ENCODE results near the gene ELOVL6. TPM values are rescaled to one million over a fixed set of nuclear protein-coding genes. Genes with fewer than 3 reads are reported as not detected.

The ELOVL6 gene
- total and polyA plus RNA-seq, 4 donors = 19.5 to 38.8 (median 37.5) TPM

- no peaks in the 10 kb centered on the region for H3K9me3 ChIP-seq (ENCODE audit: control insufficient read depth in 4 of 4, low read length in 3 of 4)
- H3K4me1 ChIP-seq (ENCODE audit: control insufficient read depth in 4 of 4, insufficient read depth in 4 of 4, low read length in 3 of 4) = peaks cover 0 to 9% (median 3%) of the 10 kb centered on the region in 4 donors
- H3K36me3 ChIP-seq (ENCODE audit: control insufficient read depth in 4 of 4, insufficient read depth in 3 of 4, low read depth in 1 of 4, low read length in 3 of 4) = no peaks in the 10 kb centered on the region
- 71% methylated on average over 6 of the region's 6 CpGs for WGBS
- no peak overlapping the region for H3K4me3 ChIP-seq (ENCODE audit: low read depth in 1 of 3, low read length in 3 of 3)
- peak overlapping the region in 1 of 2 donors; percentile 50 for H3K27ac ChIP-seq (ENCODE audit: low read depth in 1 of 2, low read length in 2 of 2)
- no peak for TF ChIP-seq GABPA (IDR thresholded peaks at IDR 0.05 in 1 of 2, conservative IDR thresholded peaks at IDR 0.05 in 1 of 2)
- peak in 1 of 2 donors; percentile 29 for TF ChIP-seq JUND (IDR thresholded peaks at IDR 0.05)
- H3K9ac ChIP-seq (ENCODE audit: low read depth in 1 of 2, low read length in 2 of 2) = no peak overlapping the region
- no peaks in the 10 kb centered on the region for H3K27me3 ChIP-seq (ENCODE audit: control insufficient read depth in 4 of 4, insufficient read depth in 4 of 4, low read length in 3 of 4)
- DNase-seq (ENCODE audit: low spot score) = no peak
These were observed 10.0 kb upstream of the ELOVL6 start for GRCh38 chr4:110208419-110208818.

GRCh38 chr4:110207233-110207632 lies 8.8 kb upstream of the ELOVL6 start:
- TF ChIP-seq RAD21 (IDR thresholded peaks at IDR 0.05) = peak; percentile 15 to 47
- TF ChIP-seq YY1 (IDR thresholded peaks at IDR 0.05) = peak; percentile 70
- no peak for TF ChIP-seq EGR1 (IDR thresholded peaks at IDR 0.05; ENCODE audit: low read depth in 2 of 2)
- TF ChIP-seq NR2F2 (IDR thresholded peaks at IDR 0.05) = no peak
- peak; percentile 63 for TF ChIP-seq HNF4G (IDR thresholded peaks at IDR 0.05)
- no peak for TF ChIP-seq FOXA2 (IDR thresholded peaks at IDR 0.05)
- no peak for TF ChIP-seq MAX (IDR thresholded peaks at IDR 0.05)
- no peak for TF ChIP-seq JUND (IDR thresholded peaks at IDR 0.05)
- no peak for TF ChIP-seq REST (IDR thresholded peaks at IDR 0.05)
- peak; percentile 82 to 90 for TF ChIP-seq HNF4A (conservative IDR thresholded peaks at IDR 0.05)
- no peak for TF ChIP-seq ATF3 (IDR thresholded peaks at IDR 0.05)
- TF ChIP-seq FOXA1 (IDR thresholded peaks at IDR 0.05) = no peak
- no peak for TF ChIP-seq TAF1 (conservative IDR thresholded peaks at IDR 0.05)
- peak; percentile 67 for TF ChIP-seq SP1 (IDR thresholded peaks at IDR 0.05)
- no peak for TF ChIP-seq GABPA (IDR thresholded peaks at IDR 0.05 in 1 of 2, conservative IDR thresholded peaks at IDR 0.05 in 1 of 2)
- TF ChIP-seq ZBTB33 (IDR thresholded peaks at IDR 0.05) = no peak
- peak; percentile 52 to 54 for TF ChIP-seq RXRA (IDR thresholded peaks at IDR 0.05)
- no peak for TF ChIP-seq CTCF (IDR thresholded peaks at IDR 0.05; ENCODE audit: low read depth, low read length, missing input control)
- no peak for DNase-seq (ENCODE audit: low spot score)
- Histone ChIP-seq H3K27me3 (ENCODE audit: control insufficient read depth in 4 of 4, insufficient read depth in 4 of 4, low read length in 3 of 4) (no peaks in the 10 kb centered on the region), H3K27ac (ENCODE audit: low read depth in 1 of 2, low read length in 2 of 2) (no peak overlapping the region), H3K4me3 (ENCODE audit: low read depth in 1 of 3, low read length in 3 of 3) (no peak overlapping the region), H3K9ac (ENCODE audit: low read depth in 1 of 2, low read length in 2 of 2) (no peak overlapping the region), H3K36me3 (ENCODE audit: control insufficient read depth in 4 of 4, insufficient read depth in 3 of 4, low read depth in 1 of 4, low read length in 3 of 4) (no peaks in the 10 kb centered on the region), H3K4me1 (ENCODE audit: control insufficient read depth in 4 of 4, insufficient read depth in 4 of 4, low read length in 3 of 4) (peaks cover 0 to 9% (median 3%) of the 10 kb centered on the region in 4 donors), H3K9me3 (ENCODE audit: control insufficient read depth in 4 of 4, low read length in 3 of 4) (no peaks in the 10 kb centered on the region)
- WGBS = 62% methylated on average over 1 of the region's 1 CpG
